GM18499 (cell line): ENCODE results near the gene KCTD21.
"Not testable (repeated sequence)": the region's sequence is repeated elsewhere in the genome, so short reads cannot be mapped to it uniquely, and the experiment has no call there.

ENCODE experiments used
- ATAC-seq: cut with Tn5 transposase; IDR thresholded peaks from one replicate; pipeline ENCODE4 v1.9.1; 2021; ENCODE audit warnings: moderate number of reproducible peaks; ENCODE audit not compliant: insufficient read depth, unreplicated experiment

KCTD21 gene

GRCh38 chr11:78188286-78189173 is at the start of gene KCTD21, which contains the start of gene USP35:
KCTD21 (minus strand) TSS chr11:78188626; CDS start chr11:78174554, 14,072 bp downstream.
USP35 (plus strand) TSS chr11:78188919; CDS start chr11:78196246, 7,327 bp downstream.
- ATAC-seq: peak; percentile 85

GRCh38 chr11:78237293-78238046 is 49.0 kb upstream of the KCTD21 start:
- no peak for ATAC-seq

- ATAC-seq: no peak
Observed at GRCh38 chr11:78234006-78234405, 45.6 kb upstream of the KCTD21 start.

GRCh38 chr11:78233046-78233445 is 44.6 kb upstream of the KCTD21 start:
- ATAC-seq: not testable (repeated sequence)

- no peak for ATAC-seq
Observed at GRCh38 chr11:78231962-78232501, 43.6 kb upstream of the KCTD21 start.

GRCh38 chr11:78230161-78230877 is 41.9 kb upstream of the KCTD21 start:
- ATAC-seq: no peak

GRCh38 chr11:78229106-78229505 is 40.7 kb upstream of the KCTD21 start:
- ATAC-seq: no peak

- ATAC-seq: no peak
Observed at GRCh38 chr11:78228467-78228866, 40.0 kb upstream of the KCTD21 start.

GRCh38 chr11:78227921-78228320 is 39.5 kb upstream of the KCTD21 start:
- no peak for ATAC-seq

- no peak for ATAC-seq
Observed at GRCh38 chr11:78226684-78227680, 38.6 kb upstream of the KCTD21 start.

GRCh38 chr11:78224906-78225420 is 36.5 kb upstream of the KCTD21 start:
- ATAC-seq: no peak

GRCh38 chr11:78224506-78224905 is 36.1 kb upstream of the KCTD21 start:
- no peak for ATAC-seq

- ATAC-seq: peak; percentile 52
Observed at GRCh38 chr11:78223320-78223954, 35.0 kb upstream of the KCTD21 start.

GRCh38 chr11:78222726-78223125 is 34.3 kb upstream of the KCTD21 start:
- ATAC-seq: not testable (repeated sequence)

GRCh38 chr11:78221396-78222315 is 33.2 kb upstream of the KCTD21 start:
- no peak for ATAC-seq

- no peak for ATAC-seq
Observed at GRCh38 chr11:78220218-78221157, 32.1 kb upstream of the KCTD21 start.
